AG09309 (cell line): ENCODE data around the gene TNIK.

Experiments
- DNase-seq: peaks from one replicate; pipeline ENCODE4 v3.0.0-alpha.2; 2010; ENCODE audit warnings: low read depth
- H3K4me3 ChIP-seq: 2 replicates; pipeline ENCODE4 v1.5.1; 2011; ENCODE audit warnings: mild to moderate bottlenecking, low read depth, low read length, moderate library complexity; ENCODE audit not compliant: control insufficient read depth
- CTCF ChIP-seq: IDR thresholded peaks from 2 replicates; pipeline ENCODE4 v1.5.1; 2011; ENCODE audit warnings: mild to moderate bottlenecking, low read depth, low read length, inconsistent platforms; ENCODE audit not compliant: insufficient read depth, control insufficient read depth; ENCODE audit errors: missing control alignments

TNIK gene

GRCh38 chr3:171165499-171165921 lies 294.7 kb downstream of the TNIK start:
- DNase-seq, result no peak
- no peak overlapping the region for H3K4me3 ChIP-seq
- no peak for TF ChIP-seq CTCF

DNA sequence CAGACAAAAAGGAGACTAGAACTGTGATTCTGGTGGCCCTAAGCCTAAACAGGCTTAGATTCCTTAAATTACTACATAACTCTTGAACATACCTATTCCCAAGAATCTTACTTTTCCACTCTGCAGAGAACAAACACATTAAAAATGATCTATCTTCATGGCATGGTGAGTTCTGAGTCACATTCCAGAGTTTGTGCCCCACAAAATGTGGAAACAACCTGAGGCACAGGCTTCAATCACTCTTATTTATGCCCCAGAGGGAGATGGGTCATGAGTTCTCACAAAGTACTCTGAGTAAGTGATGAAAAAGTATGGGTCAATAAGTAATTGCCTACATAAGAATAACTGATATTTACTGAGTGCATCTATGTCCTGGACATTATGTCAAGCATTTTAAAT lies 296.1 kb downstream of the TNIK start:
- no peak overlapping the region for H3K4me3 ChIP-seq
- TF ChIP-seq CTCF, result no peak
- DNase-seq, result no peak

- DNase-seq, result no peak
- H3K4me3 ChIP-seq, result no peak overlapping the region
- TF ChIP-seq CTCF, result peak; percentile 31
These were observed 296.8 kb downstream of the TNIK start for GRCh38 chr3:171163101-171164066.

- no peak overlapping the region for H3K4me3 ChIP-seq
- DNase-seq, result no peak
- no peak for TF ChIP-seq CTCF
These were observed 299.9 kb downstream of the TNIK start for GRCh38 chr3:171160325-171160724.

- no peak for DNase-seq
- H3K4me3 ChIP-seq, result no peak overlapping the region
- TF ChIP-seq CTCF, result no peak
These were observed 300.4 kb downstream of the TNIK start for GRCh38 chr3:171159822-171160157.

- DNase-seq, result no peak
- no peak for TF ChIP-seq CTCF
- no peak overlapping the region for H3K4me3 ChIP-seq
These were observed 301.0 kb downstream of the TNIK start for GRCh38 chr3:171159024-171159821.
